RPMI7951 (cell line): ENCODE results near the gene CCDC8. TPM values are rescaled to one million over a fixed set of nuclear protein-coding genes. Genes with fewer than 3 reads are reported as not detected.
A peak's percentile ranks its signal among the peaks of the same experiment; 100 is the strongest.
"Not testable (repeated sequence)": the region's sequence is repeated elsewhere in the genome, so short reads cannot be mapped to it uniquely, and the experiment has no call there.

ENCODE experiments used
- DNase-seq: peaks from one replicate; pipeline ENCODE4 v3.0.0-alpha.2; 2012; ENCODE audit warnings: low read depth
- total RNA-seq: library from RNA; depleted of rRNA; stranded (reverse); fragments of >200 nt; shearing (Covaris generic); gene quantifications from 2 replicates; pipeline ENCODE4 v1.2.3, GENCODE V29; 2014

The CCDC8 gene
- total RNA-seq, 1 experiment from 2014 or later, result 0.48 TPM

- DNase-seq, result peak; percentile 50
Observed at GRCh38 chr19:46428239-46429135, 15.1 kb upstream of the CCDC8 start, which contains the start of gene PNMA8C. TSS of gene PNMA8C (minus strand) at chr19:46428936. CDS start at chr19:46428359, 577 bp downstream.

DNA sequence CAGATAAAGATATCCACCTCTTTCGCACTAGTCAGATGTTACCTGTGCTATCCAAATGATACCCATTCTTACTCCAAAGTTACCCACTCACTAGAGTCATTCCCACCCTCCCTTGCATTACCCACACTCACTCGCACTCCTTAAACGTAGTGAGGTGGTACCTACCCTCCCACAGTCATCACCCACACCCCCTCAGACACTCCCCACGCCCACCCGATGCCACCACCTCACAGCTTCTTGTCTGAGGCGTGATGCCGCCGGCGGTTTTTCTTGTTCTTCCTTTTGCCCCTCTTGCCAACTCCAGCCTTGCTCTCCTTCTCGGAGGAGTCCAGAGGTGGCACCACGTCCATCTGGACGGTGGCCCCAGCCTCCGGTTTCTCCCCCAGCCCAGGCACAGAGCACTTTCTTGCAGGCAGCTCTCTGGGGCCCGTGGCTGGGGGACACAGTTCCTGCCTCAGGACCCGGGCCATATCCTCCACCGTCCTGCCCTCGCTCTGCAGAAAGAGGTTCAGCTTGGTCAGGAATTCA is 14.2 kb upstream of the CCDC8 start:
- no peak for DNase-seq

GRCh38 chr19:46426506-46427162 is 13.3 kb upstream of the CCDC8 start:
- DNase-seq, result no peak

DNA sequence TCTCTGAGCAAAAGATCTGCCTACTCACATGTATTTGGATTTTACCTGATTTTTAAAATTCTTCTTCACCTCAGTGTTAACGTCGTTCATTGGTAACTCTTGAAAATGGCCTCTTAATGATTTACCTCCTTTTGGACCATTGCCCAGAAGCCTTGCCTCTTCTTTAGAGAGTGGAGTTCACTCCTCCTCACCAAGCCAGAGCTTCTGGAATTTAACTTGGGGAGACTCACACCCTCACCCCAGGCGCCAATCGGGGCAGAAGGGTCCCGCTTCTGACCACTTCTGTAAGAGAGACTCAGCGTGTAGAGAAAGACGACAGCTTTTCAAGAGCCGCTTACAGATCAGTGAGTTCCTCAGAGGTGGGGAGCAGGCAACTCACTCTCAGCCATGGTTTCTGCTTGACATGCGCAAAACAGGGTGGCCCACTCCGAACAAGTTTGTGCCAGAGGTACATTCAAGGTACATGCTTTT is 12.7 kb upstream of the CCDC8 start:
- no peak for DNase-seq

- no peak for DNase-seq
Observed at GRCh38 chr19:46423188-46423587, 9.8 kb upstream of the CCDC8 start.

- DNase-seq, result no peak
Observed at GRCh38 chr19:46422344-46422743, 9.0 kb upstream of the CCDC8 start.

DNA sequence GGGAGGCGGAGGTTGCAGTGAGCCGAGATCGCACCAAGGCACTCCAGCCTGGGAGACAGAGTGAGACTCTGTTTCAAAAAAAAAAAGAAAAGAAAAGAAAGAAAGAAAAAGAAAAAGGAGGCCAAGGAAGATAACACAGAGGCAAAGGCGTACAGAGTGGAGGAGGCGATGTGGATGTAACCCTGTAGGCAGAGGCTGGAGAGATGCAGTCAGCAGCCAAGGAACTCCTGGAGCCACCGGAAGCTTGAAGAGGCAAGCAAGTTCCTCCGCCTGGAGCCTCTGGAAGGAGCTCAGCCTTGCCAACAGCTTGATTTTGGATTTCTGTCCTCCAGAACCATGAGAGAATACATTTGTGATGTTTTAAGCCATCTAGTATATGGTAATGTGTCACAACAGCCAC is 6.7 kb upstream of the CCDC8 start:
- no peak for DNase-seq

DNA sequence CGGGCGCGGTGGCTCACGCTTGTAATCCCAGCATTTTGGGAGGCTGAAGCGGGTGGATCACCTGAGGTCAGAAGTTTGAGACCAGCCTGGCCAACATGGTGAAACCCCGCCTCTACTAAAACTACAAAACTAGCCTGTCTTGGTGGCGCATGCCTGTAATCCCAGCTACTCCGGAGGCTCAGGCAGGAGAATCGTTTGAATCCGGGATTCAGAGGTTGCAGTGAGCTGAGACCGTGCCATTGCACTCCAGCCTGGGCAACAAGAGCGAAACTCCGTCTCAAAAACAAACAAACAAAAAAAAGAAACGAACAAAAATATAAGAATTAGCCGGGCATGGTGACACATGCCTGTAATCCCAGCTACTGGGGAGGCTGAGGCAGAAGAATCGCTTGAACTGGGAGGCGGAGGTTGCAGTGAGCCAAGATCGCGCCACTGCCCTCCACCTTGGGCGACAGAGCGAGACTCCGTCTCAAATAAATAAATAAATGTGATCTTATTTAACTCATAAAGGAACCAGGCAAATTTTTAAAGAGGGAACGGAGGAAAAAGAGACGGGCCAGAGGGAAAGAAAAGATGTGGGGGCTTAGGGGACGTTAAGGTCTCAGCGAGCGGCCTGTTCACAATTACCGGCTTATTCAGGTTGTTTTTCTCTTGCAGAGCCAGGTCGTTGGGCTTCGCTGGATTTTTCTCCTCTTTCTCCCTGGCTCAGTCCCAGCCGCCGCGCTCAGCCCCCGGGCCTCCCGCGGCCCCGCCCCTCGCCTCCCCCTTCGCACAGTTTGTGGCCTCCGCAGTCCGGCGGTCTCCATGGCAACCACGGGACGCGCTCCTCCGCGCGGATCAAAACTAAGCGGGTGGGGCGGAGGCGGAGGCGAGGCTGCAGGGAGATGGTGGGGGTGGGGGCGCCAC is 2.7 kb upstream of the CCDC8 start:
- peak; percentile 84 for DNase-seq

DNA sequence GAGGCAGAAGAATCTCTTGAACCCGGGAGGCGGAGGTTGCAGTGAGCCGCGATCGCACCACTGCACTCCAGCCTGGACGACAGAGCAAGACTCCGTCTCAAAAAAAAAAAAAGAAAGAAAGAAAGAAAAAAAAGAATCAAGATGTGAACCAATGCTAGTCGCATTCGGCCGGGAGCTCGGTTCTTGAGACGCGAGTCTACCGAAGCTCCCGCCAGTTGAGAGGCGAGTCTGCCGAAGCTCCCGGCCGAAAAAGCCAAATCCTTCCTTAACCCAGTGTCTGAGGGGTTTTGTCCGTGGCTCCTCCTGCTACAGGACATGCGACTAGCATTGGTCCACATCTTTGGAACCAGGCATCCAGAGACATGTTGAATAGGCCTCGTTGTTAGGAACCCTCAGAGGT is 1.5 kb upstream of the CCDC8 start:
- not testable (repeated sequence) for DNase-seq

- no peak for DNase-seq
Observed at GRCh38 chr19:46412650-46413261, 608 bp downstream of the CCDC8 start.

GRCh38 chr19:46411925-46412649 is 1.3 kb downstream of the CCDC8 start:
- DNase-seq, result no peak

DNA sequence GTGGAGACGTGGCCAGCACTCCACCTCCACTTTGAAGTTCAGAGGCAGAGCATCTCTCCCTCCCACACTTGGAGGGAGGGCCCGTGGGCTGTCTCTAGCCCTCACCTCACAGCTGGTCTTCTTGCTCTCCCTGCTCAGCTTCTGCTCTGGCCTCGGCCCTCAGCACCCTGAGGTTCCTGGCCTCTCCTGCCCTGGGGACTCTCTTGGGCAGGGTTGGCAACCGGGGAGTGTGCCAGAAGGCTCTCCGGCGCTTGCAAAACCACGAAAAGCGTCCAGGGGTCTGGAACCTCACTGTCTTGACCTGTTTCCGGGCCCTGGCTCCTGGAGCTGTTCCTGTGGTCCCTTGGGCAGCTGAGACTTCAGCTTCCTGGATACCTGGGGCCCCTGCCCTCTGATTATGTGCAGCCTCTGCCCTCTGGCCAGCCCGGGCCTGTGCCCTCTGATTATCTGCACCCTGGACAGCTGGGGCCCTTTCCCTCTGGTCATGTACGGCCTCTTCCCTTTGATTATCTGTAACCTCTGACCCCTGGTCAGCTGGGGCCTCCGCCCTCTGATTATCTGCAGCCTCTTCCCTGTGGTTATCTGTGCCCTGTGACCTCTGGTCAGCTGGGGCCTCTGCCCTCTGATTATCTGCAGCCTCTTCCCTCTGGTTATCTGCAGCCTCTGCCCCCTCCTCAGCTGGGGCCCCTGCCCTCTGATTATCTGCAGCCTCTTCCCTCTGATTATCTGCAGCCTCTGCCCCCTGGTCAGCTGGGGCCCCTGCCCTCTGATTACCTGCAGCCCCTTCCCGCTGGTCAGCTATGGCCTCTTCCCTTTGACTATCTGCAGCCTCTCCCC is 2.1 kb downstream of the CCDC8 start:
- no peak for DNase-seq

DNA sequence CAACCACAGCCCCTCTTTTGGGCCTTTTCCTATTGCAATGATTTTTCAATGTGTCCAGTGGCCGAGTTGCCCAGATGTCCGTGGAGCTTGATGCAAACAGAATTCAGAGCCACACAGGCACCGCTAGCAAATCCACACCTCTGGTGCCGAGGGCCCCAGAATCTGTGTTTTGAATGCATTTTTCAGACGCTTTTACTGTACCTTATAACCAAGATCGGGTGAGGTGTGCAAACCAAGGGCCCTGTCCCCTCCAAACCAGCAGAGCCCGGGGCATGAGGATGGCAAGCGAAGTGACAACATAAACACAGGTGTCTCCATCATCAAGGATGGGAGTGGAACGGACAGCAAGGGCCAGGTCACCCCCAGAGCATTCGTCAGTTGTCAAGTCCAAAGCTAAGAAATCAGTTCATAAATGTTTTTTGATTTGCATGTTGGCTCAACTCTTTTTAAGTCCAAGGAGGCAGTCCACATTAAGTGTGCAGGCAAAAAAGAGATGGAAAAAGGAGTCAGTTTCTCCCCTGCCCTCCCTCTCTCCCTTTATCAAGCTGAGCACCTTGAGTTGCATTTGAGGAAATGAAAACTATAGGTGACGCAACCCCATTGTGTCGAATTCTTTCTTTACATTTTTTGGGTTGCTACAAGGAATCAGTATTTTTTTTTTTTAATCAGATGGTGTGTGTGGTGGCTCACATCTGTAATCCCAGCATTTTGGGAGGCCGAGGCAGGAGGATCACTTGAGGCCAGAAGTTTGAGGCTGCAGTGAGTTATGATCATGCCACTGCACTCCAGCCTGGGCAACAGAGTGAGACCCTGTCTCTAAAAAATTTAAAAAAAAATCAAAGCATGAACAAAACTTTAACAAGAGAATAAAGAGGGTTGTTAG is 2.9 kb downstream of the CCDC8 start:
- no peak for DNase-seq

- no peak for DNase-seq
Observed at GRCh38 chr19:46409191-46409590, 4.2 kb downstream of the CCDC8 start.

- no peak for DNase-seq
Observed at GRCh38 chr19:46408664-46409039, 4.7 kb downstream of the CCDC8 start.

DNA sequence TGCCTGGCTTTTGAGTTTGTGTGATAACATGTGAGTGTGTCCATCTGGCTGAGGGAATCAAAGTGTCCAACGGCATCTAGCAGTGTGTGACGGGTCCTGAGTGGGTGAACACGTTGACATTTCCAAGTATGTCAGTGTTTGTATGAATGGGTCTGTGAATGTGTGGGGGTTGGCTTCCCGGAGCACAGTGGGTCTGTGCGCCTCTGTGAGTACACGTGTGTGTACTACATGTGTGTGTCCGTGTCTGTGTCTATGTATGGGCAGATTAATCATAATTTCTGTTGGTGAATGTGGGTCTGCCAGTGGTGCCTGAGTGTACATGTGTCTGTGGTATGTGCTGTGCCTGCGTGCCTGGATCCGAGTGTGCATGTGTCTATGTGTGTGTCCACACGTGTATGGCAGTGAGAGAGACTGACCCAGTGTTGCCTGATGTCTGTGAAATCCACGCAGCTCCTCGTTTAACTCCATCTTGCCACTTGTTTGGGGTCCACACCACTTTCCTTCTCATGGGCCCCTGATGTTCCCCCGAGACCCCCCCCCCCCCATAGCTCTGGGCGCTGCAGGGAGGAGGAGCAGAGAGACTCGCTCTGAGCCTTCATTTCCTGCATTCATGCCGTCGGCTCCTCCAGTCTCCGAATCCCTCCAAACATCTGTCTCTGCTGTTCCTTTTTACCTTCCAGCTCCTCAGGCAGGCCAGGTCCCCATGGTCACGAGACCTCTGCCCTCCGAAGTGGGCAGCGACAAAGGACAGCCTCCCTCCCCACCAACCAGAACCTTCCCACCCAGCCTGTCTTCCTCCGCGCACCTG is 5.3 kb downstream of the CCDC8 start:
- no peak for DNase-seq

GRCh38 chr19:46406976-46407375 is 6.4 kb downstream of the CCDC8 start:
- DNase-seq, result no peak
